Stimulated activated CD4-positive, alpha-beta T cell treated with anti-CD3 and anti-CD28 coated beads, Interleukin-15, amount 100 ng/mL, for 1 hour (primary cell): ENCODE data around the gene SCAPER.
"Not testable (repeated sequence)": the region's sequence is repeated elsewhere in the genome, so short reads cannot be mapped to it uniquely, and the experiment has no call there.

Source experiments
- DNase-seq, 2 donors: peaks; one replicate each; pipeline ENCODE4 v3.0.0-alpha.2; 2020; ENCODE audit warnings: low read depth in 1 of 2, low spot score in 1 of 2

SCAPER gene

DNA sequence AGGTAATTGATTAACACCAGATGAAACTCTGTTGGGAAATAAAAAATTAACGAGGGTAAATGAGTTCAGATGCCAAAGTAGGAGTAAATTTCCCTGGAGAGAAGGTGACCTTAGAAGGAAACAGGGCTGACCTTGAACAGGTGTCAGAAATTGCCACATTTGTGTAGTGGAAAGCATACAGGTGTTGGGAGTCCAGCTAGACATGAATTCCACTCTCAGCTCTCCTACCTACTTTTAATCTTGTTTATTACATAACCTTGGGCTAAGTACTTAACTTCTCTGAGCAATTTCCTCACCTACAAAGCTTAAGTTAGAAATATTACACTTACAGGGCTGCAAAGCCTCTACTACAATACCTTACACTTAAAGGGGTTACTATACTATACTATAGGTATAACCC lies 472.5 kb downstream of the SCAPER start:
- no peak for DNase-seq

DNA sequence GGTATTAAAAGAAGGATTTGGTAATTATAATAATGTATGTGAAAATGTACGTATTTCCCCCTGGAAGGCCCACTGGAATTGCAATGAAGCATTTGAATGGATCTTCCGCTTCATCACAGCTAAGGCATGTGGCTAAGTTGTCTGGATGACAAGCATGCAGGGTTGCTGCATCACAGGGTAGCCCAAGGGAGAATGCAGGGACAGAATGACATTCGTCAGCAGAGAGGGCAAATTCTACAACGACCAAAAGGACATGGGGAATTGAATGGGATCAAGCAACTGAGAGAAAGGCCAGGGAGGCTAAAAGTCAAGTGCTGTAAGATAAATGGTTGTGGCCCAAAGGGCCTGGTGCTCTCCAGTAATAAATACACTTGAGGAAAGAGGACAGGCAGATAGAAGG lies 473.2 kb downstream of the SCAPER start:
- no peak for DNase-seq

DNA sequence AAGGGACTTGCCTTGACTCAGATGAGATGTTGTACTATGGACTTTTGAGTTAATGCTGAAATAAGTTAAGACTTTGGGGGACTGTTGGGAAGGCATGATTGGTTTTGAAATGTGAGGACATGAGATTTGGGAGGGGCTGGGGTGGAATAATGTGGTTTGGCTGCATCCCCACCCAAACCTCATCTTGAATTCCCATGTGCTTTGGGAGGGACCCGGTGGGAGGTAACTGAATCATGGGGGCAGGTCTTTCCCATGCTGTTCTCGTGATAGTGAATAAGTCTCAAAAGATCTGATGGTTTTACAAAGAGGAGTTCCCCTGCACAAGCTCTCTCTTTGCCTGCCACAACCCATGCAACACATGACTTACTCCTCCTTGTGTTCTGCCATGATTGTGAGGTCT lies 474.4 kb downstream of the SCAPER start:
- not testable (repeated sequence) for DNase-seq

DNA sequence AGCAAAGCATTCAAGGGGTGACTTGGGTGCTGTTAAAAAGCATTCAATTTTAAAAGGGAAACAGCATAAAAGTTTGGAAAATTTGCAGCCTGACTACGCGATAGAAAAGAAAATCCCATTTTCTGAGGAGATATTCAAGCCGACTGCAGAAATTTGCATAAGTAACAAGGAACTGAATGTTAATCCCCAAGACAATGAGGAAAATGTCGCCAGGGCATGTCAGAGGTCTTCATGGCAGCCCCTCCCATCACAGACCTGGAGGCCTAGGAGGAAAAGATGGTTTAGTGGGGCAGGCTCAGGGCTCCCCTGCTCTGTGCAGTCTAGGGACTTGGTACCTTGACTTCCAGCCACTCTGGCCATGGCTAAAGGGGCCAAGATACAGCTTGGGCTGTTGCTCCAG lies 475.5 kb downstream of the SCAPER start:
- DNase-seq, result no peak

DNA sequence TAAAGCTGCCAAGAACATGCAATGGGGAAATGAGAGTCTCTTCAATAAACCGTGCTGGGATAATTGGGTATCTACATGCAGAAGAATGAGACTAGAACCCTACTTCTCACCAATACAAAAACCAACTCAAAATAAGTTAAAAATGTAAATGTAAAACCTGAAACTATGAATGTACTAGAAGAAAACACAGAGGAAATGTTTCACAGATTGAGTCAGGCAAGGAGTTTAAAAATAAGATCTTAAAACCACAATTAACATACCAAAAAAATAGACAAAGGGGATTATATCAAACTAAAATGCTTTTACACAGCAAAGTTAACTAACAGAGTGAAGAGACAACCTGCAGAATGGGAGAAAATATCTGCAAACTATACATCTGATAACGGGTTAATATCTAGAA lies 478.2 kb downstream of the SCAPER start:
- DNase-seq, result no peak

DNA sequence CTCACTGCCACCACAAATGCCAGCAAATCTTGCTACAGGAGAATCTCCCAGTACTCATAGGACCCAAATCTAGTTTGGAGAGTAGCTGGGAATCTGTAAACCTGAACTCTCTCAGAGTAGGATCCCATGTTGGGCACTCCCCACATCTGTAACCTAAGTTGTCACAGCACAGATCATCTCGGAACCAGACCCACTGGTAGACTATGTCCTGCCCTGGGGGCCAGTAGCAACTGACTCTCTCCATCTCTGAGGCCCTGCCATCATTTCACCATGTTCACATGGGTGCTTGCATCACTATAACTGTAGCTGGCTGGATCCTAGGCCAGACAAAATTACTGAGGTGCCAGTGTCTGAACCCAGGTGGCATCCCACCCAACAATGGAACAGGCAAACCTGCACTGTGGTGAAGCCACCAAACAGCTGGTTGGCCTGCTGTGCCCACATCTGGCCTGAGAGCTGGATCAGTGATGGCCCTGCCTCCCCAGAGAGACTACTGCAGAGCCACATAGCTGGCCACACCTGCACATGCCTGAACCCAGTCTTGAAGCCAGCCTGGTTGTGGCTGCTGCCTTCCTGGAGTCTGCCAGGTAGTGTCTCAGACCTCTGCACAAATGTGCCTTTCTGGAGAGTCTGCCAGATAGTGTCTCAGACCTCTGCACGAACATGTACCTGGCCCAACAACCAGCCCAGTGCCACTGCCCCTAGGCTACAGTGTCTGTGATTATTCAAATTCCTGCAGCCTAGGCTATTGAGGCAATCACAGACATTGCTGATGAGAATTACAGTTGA lies 486.6 kb downstream of the SCAPER start:
- DNase-seq, result no peak

DNA sequence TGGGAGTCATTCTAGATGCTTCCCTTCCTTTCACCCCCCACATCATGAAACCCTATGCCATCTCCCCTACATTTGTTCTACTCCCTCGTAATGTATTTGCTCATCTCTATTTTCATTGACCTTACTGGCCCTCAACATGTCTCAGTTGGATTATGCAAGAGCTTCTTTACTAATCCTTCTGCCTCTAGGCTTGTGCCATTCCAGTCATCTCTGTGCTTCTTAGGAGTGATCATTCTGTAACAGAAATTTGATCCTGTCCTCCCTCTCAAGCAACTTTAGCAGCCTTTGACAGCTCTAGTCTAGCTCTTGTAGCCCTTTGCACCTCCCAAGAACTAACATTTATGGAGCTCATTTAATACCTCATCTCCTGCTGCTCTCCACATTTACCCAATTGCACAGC lies 503.9 kb downstream of the SCAPER start:
- DNase-seq, result no peak

DNA sequence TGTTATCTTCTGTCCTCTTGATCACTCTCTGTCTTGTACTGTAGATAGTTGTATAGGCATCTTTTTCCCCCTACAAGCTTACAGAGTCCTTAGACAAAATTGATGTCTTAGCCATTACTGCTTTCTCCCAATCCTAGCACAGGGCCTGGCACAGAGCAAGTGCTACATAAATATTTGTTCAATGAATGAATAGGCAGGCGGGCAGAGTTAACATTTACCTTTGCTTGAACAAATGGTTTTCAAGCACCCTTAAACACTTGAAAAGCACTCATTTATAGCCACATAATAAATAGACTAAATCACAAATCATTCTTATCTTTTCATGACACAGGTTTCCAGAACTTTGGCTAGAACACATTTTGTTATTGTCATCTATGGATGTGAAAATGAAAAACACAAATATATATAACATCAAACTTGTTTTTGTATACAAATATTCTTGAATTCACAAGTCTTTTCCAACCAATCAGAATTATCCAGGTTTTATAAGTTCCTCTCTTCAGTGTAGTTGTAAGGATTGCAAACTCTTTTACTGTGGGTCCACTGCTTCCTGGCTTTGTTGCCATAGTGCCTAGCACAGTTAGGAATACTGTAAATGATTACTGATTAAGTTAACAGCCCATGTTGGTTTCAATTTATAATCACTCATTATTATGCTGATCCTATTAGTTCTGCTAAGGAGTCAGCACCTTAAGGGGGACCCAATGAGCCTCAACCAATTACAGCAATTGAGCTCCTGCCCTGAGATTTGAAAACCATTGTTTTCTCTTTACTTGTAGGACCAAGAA lies 506.6 kb downstream of the SCAPER start:
- no peak for DNase-seq

DNA sequence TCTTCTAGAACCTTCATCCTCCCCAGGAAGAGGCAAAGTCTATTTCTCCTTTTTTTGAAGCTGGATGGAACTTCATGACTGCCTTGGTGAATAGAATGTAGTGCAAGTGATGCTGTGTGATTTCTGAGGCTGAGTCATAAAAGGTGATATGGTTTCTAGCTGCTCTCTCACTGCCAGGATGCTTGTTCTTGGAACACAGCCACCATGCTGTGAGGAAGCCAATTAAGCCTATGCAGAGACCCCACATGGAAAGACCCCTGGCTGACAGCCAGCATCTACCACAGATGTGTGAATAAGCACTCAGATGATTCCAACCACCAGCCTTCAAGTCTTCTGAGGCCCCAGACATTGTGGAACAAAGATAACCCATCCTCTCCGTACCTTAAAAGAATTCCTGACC lies 511.5 kb downstream of the SCAPER start:
- DNase-seq, result no peak

DNA sequence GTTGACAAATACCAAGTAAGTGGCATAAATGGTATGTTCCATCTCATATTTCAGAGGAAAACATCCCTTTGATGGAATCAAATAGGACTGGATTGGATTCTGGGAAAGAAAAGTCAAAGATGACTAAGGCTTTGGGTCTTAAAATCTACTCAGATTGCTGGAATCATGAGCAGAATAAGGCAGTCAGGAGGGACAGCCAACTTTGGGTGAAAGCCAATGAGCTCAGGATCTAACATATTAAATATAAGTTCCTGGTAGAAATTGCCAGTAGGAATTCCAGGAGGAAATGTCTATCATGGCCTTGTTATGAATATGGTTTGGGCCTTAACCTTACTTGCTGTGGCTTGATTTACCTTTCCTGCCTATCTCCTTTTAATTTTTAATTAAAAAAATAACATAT lies 513.3 kb downstream of the SCAPER start:
- DNase-seq, result no peak

DNA sequence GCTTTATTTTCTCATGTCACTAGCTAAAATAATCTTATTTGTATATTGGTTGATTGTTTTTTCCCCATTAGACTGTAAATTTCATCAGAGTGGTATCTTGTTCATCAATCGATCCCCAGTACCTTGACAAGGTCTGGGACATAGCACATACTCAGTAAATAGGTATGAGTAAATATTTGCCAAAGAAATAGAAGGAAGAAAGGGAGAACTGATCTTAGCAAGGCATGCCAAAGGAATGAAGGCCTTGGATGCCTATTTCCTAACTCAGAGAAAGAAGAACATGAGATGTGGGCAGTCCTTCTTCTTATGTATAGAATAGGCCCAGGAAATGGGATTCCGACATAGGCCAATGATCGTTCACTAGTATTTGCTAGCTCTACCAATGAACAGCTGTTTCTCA lies 513.8 kb downstream of the SCAPER start:
- DNase-seq, result no peak

DNA sequence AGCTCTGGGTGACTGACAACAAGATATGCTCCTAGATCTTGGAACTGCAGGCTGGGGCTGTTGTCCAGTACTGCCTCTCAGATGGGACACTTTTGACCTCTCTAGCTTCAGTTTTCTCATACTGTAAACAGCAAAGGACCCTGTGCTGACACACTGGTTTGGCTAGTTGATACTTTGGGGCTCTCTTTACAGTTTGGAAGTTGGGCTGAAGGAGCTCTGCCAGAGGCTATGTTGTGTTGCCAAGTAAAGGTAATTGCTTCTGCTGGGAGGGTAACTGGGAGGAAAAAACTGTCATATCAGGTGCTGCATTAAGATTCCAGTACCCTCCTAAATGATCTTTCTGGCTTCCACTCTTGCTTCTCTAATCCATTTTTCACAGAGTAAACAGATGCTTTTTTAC lies 514.6 kb downstream of the SCAPER start:
- no peak for DNase-seq

DNA sequence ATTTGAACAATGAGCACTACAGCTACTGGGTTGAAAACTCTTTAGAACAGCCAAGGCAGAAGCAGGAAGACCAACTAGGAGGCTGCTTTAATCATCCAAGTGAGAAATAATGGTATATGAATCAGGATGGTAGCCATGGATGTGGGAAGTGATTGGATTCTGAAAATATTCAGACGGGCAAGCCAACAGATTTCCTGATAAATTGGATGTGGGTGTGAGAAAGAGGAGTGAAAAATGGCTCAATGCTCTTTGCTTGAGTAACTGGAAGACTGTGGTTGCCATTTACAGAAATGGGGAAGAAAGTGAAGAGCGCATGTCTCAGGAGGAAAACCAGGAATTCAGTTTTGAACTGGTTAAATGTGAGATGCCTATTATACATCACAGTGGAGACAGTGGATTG lies 518.2 kb downstream of the SCAPER start:
- DNase-seq, result no peak

DNA sequence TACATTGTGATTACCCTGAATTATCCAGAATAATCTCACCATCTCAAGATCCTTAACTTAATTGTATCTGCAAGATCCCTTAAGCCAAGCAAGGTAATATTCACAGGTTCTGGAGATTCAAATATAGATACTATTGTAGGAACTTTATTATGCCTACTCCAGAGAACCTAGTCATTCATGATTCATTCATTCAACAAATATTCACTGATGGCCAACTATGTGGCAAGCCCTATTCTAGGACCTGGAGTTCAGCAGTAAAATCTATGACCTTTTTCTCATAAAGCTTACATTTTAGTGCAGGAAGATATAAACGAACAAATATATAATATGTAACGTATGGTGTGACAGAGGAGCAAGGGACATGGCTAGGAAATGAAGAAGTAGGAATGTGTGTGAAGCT lies 519.0 kb downstream of the SCAPER start:
- no peak for DNase-seq

DNA sequence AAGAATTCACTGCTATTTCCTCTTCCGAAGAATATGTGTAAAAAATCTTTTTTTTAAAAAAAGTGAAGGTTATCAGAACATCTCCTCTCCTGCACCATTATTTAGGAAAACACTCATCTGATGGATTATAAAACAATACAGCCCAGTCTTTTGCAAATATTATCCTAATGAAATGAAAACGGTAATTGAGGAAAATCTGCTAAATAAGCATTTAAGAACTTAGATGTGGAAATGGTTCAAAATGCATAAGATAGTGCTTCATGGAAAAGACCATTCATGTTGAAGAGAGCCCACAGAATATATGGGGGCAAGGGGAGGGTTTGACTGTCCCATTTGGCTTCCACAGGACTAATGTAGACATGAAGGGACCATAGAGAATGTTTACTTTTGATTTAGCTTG lies 520.7 kb downstream of the SCAPER start:
- no peak for DNase-seq

DNA sequence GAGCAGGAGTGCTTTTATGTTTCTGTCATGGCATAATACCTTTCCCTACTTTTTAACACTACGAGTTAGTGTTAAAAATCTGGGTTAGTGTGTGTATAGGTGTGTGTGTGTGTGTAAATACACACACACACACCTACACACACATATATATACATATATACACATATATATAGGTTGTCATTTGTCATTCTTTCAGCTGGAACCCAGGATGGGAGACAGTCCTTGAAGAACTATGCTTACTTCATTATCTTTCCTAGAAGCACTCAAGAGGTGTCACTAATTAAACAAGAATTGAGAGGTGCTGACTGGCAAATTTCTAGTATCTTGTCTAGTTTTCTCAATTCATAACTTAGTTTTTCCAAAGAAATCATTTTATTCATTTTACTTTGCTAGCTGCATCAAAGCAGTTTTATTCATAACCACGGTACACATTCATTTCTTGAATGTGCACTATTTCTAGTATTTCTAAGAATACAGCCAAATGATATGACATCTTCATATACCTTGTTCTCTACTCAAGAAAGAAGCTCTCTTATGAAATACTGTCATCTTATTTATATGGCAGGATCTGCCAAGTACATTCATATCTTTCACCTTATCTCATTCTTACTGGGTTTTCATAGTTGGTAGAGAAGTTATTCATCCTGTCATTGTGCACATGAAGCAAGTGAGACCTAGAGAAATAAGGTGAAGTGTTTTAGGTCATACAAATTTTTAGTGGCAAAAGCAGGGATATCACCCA lies 522.0 kb downstream of the SCAPER start:
- no peak for DNase-seq

DNA sequence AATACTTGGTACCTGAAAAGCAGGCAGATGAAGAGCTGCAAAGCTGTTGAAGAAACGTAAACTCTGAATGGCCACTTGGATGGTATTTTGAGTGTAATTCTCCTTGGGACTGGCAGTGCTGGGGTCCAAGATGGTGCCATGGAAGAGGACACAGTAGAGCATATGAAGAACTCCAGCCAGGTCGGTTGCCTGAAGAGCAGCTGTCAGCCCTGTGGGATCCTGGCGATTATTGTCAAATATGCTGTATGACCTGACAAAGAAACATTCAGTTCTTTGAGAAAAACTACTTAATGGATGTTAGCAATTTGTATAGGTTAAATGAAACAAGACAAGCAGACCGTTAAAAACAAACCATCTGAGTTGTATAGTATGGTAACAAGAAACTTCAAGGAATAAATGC lies 523.8 kb downstream of the SCAPER start:
- no peak for DNase-seq

DNA sequence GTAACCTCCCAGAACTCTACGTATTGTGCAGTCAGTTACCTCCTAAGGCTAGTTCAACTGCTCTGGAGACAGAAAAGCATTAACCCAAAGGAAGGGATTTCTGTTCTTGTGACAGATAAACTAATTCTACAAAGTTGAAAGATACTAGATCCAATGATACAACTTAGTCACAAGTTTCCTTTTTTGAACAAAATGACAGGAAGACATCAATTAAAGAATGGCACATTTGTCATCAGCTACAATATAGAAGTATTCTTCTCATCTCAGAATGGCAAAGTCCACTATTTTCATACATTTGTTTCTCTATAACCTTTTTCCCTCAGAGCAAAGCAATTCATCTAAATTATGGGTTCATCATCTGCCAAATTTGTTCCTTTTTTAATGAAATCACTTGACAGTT lies 524.9 kb downstream of the SCAPER start:
- no peak for DNase-seq

DNA sequence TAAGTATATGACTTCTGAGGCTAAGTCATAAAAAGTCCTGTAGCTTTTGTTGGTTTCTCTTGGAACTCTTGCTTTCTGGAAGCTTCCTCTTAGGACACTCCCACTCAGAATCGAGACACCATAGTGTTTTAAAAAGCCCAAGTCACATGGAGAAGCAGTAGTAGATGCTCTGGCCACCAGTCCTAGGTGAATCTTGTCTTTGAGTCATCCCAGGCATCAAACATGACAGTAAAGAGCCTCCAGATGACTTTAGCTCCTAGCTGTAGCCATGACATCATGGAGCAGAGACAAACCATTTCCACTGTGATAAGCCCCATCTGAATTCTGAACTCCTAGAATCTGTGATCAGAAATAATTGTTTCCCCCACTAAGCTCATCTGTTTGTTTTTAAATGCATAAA lies 526.4 kb downstream of the SCAPER start:
- DNase-seq, result no peak

DNA sequence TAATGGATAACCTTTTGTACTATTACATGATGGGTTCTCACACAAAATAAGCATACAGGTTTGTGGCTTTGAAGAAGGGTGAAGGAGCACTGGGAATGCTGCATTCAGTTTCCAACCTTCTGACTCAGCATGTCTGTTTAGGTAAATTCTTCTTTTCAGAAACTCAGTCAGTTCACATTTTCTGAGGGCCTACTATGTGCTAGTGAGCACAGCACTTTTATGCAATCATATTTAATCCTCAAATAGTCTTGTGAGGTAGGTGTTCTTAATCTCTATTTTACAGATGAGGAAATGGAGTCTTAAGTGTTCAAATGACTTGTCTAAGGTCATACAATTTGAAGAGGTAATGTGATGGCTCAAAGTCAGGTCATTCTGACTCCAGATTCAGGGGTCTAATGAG lies 527.4 kb downstream of the SCAPER start:
- no peak for DNase-seq

DNA sequence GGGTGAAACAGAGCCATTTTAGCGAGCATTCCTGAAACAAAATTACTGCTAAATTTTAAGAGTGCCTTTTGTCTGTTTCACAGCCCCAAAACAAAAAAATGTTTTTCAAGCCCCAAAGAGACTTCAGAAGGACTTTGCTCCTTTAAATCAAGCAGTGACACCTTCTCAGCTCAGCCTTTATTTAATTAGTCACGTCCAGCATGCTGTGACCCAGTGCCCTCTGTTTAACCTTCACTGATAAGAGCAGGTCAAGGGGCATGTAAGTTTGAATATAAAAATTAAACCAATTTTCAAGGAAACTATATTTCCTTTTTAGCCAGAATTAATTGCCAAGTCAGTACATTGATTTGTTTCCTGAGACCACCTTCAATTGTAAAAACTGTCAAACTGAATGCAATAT lies 527.9 kb downstream of the SCAPER start:
- no peak for DNase-seq

DNA sequence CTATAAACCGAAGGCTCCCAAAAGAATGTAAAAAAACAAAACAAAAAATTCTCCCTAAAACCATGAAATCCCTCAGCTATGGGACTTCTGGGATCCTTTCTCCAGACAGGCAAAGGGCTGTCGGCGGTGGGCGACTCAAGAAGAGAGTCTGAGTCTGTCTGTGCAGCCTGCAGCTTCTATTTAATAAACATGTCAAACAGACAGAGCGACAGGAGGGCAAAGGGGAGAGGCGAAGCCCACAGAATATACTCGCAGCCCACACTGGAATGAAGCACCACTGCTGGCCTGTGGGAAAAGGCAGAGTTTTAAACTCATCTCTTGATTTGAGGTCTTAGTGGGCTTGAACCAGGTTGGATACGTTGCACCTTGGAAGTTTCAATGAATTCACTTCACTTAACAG lies 528.3 kb downstream of the SCAPER start:
- no peak for DNase-seq
